HG02678 (cell line): ENCODE results near the gene LRP2BP.
"Not testable (repeated sequence)": the region's sequence is repeated elsewhere in the genome, so short reads cannot be mapped to it uniquely, and the experiment has no call there.

Experiments used
- ATAC-seq: cut with Tn5 transposase; IDR thresholded peaks from one replicate; pipeline ENCODE4 v1.9.1; 2021; ENCODE audit warnings: mild to moderate bottlenecking, moderate library complexity; ENCODE audit not compliant: unreplicated experiment

The LRP2BP gene

GRCh38 chr4:185329879-185330510 is 65.7 kb downstream of the LRP2BP start:
- not testable (repeated sequence) for ATAC-seq

- ATAC-seq, result no peak
These were observed 67.1 kb downstream of the LRP2BP start for GRCh38 chr4:185328586-185328985.

- ATAC-seq, result not testable (repeated sequence)
These were observed 70.0 kb downstream of the LRP2BP start for GRCh38 chr4:185325721-185326120.

GRCh38 chr4:185324361-185324760 is 71.4 kb downstream of the LRP2BP start:
- not testable (repeated sequence) for ATAC-seq

GRCh38 chr4:185323606-185324005 is 72.1 kb downstream of the LRP2BP start:
- no peak for ATAC-seq

GRCh38 chr4:185322803-185323202 is 72.9 kb downstream of the LRP2BP start:
- no peak for ATAC-seq

- ATAC-seq, result no peak
These were observed 77.0 kb downstream of the LRP2BP start for GRCh38 chr4:185318679-185319078.

GRCh38 chr4:185317880-185318279 is 77.8 kb downstream of the LRP2BP start:
- no peak for ATAC-seq

GRCh38 chr4:185317462-185317861 is 78.3 kb downstream of the LRP2BP start:
- ATAC-seq, result not testable (repeated sequence)
